Spleen (tissue), 7 donors: ENCODE measurements around the gene TTC27.

Source experiments
- CTCF ChIP-seq, 11 experiments: fragments of 200-600 bp in 7 of 11; fragments of 450-650 bp in 4 of 11; sonication (generic) in 4 of 11; IDR thresholded peaks in 8 of 11; conservative IDR thresholded peaks in 3 of 11; 1 replicate in 7 of 11; 2 replicates in 4 of 11; pipeline versions ENCODE4 v1.4.0 to v1.8.0; 2016 to 2021; ENCODE audit warnings: antibody characterized with exemption in 11 of 11, inconsistent platforms in 4 of 11, mild to moderate bottlenecking in 1 of 11
- POLR2A ChIP-seq, 3 donors: fragments of 450-650 bp; IDR thresholded peaks; one replicate each; pipeline ENCODE4 v1.5.1; 2017; ENCODE audit warnings: antibody characterized with exemption in 3 of 3, mild to moderate bottlenecking in 1 of 3
- POLR2AphosphoS5 ChIP-seq, 3 donors: sonication (generic); formaldehyde crosslinking; IDR thresholded peaks; one replicate each; pipeline ENCODE4 v1.5.1; 2017; ENCODE audit warnings: antibody characterized with exemption in 3 of 3
- donor health status: DM: no; HTN: no; CAD: no; lungs with moderate emphysema.
- donor health status: DM: no; HTN: no; CAD: no.
- donor health status: DM: no; HTN: no; CAD: no.

GRCh38 chr2:32832821-32833220, 205.0 kb downstream of the TTC27 start:
- TF ChIP-seq POLR2AphosphoS5 (IDR thresholded peaks at IDR 0.05) (no peak), CTCF (IDR thresholded peaks at IDR 0.05 in 8 of 11, conservative IDR thresholded peaks at IDR 0.05 in 3 of 11) (no peak), POLR2A (IDR thresholded peaks at IDR 0.05) (no peak)
